Astrocyte (in vitro differentiated cells and primary cell): ENCODE results near the gene PLXDC2.

Experiments
- EZH2 ChIP-seq: IDR thresholded peaks from 2 replicates; pipeline ENCODE4 v1.6.1; 2012; ENCODE audit warnings: mild to moderate bottlenecking, low read length, inconsistent platforms; ENCODE audit not compliant: insufficient read depth
- TF ChIP-seq, protein P1 (sequence below): IDR thresholded peaks from 2 replicates; pipeline ENCODE4 v1.5.1; 2011; ENCODE audit warnings: low read depth, mild to moderate bottlenecking, inconsistent platforms, low read length, moderate library complexity; ENCODE audit not compliant: insufficient read depth

DNA sequence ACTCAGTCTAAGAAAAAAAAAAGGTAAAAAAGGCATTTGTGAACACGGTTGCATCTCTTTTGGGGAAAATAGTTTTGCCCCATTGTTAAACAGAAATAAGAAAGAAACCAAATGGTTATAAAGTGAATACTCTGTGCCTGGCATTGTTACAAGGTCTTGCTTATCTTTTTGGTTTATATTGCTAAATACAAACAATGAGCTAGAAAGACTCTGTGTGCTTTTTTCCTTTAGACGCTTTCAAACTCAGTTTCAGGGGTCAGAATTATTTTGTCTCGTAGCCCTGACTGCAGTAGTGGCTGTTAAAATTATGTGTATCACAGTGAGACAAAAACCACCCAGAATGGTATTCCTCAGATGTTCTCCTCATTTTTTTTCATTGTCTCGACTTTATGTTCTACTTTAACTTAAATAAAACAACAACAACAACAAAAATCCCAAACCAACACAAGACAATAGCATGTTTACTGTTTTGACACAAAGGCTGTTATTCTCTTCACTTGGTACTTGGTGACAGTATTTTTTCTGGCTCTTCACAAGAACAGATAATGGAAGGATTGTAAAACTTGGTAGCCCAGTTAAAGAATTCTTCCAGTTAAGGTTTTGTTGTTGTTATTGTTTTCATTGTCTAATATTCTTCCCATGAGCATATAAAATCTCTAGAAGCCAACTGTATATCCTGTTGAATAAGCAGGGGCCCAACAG is 190.1 kb downstream of the PLXDC2 start:
- TF ChIP-seq, protein P1, sequence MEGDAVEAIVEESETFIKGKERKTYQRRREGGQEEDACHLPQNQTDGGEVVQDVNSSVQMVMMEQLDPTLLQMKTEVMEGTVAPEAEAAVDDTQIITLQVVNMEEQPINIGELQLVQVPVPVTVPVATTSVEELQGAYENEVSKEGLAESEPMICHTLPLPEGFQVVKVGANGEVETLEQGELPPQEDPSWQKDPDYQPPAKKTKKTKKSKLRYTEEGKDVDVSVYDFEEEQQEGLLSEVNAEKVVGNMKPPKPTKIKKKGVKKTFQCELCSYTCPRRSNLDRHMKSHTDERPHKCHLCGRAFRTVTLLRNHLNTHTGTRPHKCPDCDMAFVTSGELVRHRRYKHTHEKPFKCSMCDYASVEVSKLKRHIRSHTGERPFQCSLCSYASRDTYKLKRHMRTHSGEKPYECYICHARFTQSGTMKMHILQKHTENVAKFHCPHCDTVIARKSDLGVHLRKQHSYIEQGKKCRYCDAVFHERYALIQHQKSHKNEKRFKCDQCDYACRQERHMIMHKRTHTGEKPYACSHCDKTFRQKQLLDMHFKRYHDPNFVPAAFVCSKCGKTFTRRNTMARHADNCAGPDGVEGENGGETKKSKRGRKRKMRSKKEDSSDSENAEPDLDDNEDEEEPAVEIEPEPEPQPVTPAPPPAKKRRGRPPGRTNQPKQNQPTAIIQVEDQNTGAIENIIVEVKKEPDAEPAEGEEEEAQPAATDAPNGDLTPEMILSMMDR, result no peak
- no peak for TF ChIP-seq EZH2
